Effector memory CD4-positive, alpha-beta T cell (primary cell): ENCODE data around the gene CDKL2.

Source experiments
- DNase-seq, 3 donors: peaks; one replicate each; pipeline ENCODE4 v3.0.0-alpha.2; 2020
- H3K27ac ChIP-seq: 2 replicates; pipeline ENCODE4 v1.7.0; 2013; ENCODE audit warnings: mild to moderate bottlenecking, low read length, moderate library complexity; ENCODE audit not compliant: insufficient read depth, poor library complexity, severe bottlenecking
- H3K27me3 ChIP-seq: replicated peaks from 2 replicates; pipeline ENCODE4 v1.7.0; 2013; ENCODE audit warnings: mild to moderate bottlenecking, low read length; ENCODE audit not compliant: insufficient read depth, control insufficient read depth, poor library complexity, severe bottlenecking
- H3K36me3 ChIP-seq: 2 replicates; pipeline ENCODE4 v1.7.0; 2013; ENCODE audit warnings: mild to moderate bottlenecking, low read length, moderate library complexity; ENCODE audit not compliant: control insufficient read depth, insufficient read depth
- H3K4me1 ChIP-seq: 2 replicates; pipeline ENCODE4 v1.7.0; 2013; ENCODE audit warnings: low read length, mild to moderate bottlenecking; ENCODE audit not compliant: control insufficient read depth, insufficient read depth, poor library complexity, severe bottlenecking
- H3K4me3 ChIP-seq: 2 replicates; pipeline ENCODE4 v1.7.0; 2013; ENCODE audit warnings: low read length, low read depth, mild to moderate bottlenecking; ENCODE audit not compliant: insufficient read depth, poor library complexity, severe bottlenecking
- H3K9me3 ChIP-seq: 2 replicates; pipeline ENCODE4 v1.7.0; 2013; ENCODE audit warnings: mild to moderate bottlenecking, low read length, moderate library complexity; ENCODE audit not compliant: control insufficient read depth

The CDKL2 gene

GRCh38 chr4:75644095-75644494 is 13.8 kb upstream of the CDKL2 start:
- Histone ChIP-seq H3K36me3 (peaks cover 53% of the 10 kb centered on the region), H3K9me3 (no peaks in the 10 kb centered on the region), H3K27ac (no peak overlapping the region), H3K4me3 (no peak overlapping the region), H3K27me3 (no peaks in the 10 kb centered on the region), H3K4me1 (no peaks in the 10 kb centered on the region)
- no peak for DNase-seq

- no peak overlapping the region for H3K27ac ChIP-seq
- no peak overlapping the region for H3K4me3 ChIP-seq
- no peaks in the 10 kb centered on the region for H3K27me3 ChIP-seq
- no peaks in the 10 kb centered on the region for H3K9me3 ChIP-seq
- no peaks in the 10 kb centered on the region for H3K4me1 ChIP-seq
- H3K36me3 ChIP-seq, result peaks cover 48% of the 10 kb centered on the region
- DNase-seq, result no peak
These were observed 13.3 kb upstream of the CDKL2 start for GRCh38 chr4:75643651-75644050.

GRCh38 chr4:75639124-75639695 is 8.9 kb upstream of the CDKL2 start:
- no peaks in the 10 kb centered on the region for H3K9me3 ChIP-seq
- H3K27ac ChIP-seq, result no peak overlapping the region
- H3K36me3 ChIP-seq, result peaks cover 5% of the 10 kb centered on the region
- no peak for DNase-seq
- no peaks in the 10 kb centered on the region for H3K27me3 ChIP-seq
- H3K4me1 ChIP-seq, result no peaks in the 10 kb centered on the region
- H3K4me3 ChIP-seq, result no peak overlapping the region

- no peaks in the 10 kb centered on the region for H3K27me3 ChIP-seq
- no peak overlapping the region for H3K4me3 ChIP-seq
- DNase-seq, result no peak
- no peak overlapping the region for H3K27ac ChIP-seq
- H3K4me1 ChIP-seq, result no peaks in the 10 kb centered on the region
- H3K9me3 ChIP-seq, result no peaks in the 10 kb centered on the region
- peaks cover 4% of the 10 kb centered on the region for H3K36me3 ChIP-seq
These were observed 7.5 kb upstream of the CDKL2 start for GRCh38 chr4:75637827-75638226.

- Histone ChIP-seq H3K4me1 (no peaks in the 10 kb centered on the region), H3K27me3 (no peaks in the 10 kb centered on the region), H3K9me3 (no peaks in the 10 kb centered on the region), H3K4me3 (no peak overlapping the region), H3K27ac (no peak overlapping the region), H3K36me3 (no peaks in the 10 kb centered on the region)
- DNase-seq, result no peak
These were observed 6.8 kb upstream of the CDKL2 start for GRCh38 chr4:75637176-75637575.

GRCh38 chr4:75634951-75635350 is 4.6 kb upstream of the CDKL2 start:
- H3K27me3 ChIP-seq, result no peaks in the 10 kb centered on the region
- DNase-seq, result no peak
- H3K4me1 ChIP-seq, result peaks cover 2% of the 10 kb centered on the region
- H3K4me3 ChIP-seq, result no peak overlapping the region
- no peaks in the 10 kb centered on the region for H3K36me3 ChIP-seq
- no peak overlapping the region for H3K27ac ChIP-seq
- no peaks in the 10 kb centered on the region for H3K9me3 ChIP-seq

GRCh38 chr4:75634281-75634680 is 4.0 kb upstream of the CDKL2 start:
- peaks cover 4% of the 10 kb centered on the region for H3K4me1 ChIP-seq
- H3K36me3 ChIP-seq, result no peaks in the 10 kb centered on the region
- H3K27me3 ChIP-seq, result no peaks in the 10 kb centered on the region
- H3K4me3 ChIP-seq, result no peak overlapping the region
- no peak for DNase-seq
- H3K27ac ChIP-seq, result no peak overlapping the region
- H3K9me3 ChIP-seq, result no peaks in the 10 kb centered on the region

DNA sequence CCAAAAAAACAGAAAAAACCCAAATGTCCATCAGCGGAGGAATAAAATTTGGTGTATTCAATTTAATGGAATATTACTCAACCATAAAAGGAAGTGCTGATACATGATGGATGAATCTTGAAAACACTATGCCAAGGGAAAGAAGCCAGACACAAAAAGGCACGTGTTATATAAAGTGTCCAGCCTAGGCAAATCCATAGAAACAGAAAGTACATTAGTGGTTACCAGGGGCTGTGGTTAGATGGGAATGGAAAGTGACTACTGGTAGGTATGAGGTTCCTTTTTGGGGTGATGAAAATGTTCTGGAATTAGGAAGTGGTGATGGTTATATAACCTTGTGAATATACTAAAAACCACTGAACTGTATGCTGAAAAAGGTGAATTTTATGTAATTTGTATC is 3.5 kb upstream of the CDKL2 start:
- DNase-seq, result no peak
- peaks cover 4% of the 10 kb centered on the region for H3K4me1 ChIP-seq
- H3K27ac ChIP-seq, result no peak overlapping the region
- no peaks in the 10 kb centered on the region for H3K27me3 ChIP-seq
- no peak overlapping the region for H3K4me3 ChIP-seq
- no peaks in the 10 kb centered on the region for H3K9me3 ChIP-seq
- H3K36me3 ChIP-seq, result no peaks in the 10 kb centered on the region

- H3K4me1 ChIP-seq, result peaks cover 4% of the 10 kb centered on the region
- no peaks in the 10 kb centered on the region for H3K9me3 ChIP-seq
- DNase-seq, result no peak
- no peaks in the 10 kb centered on the region for H3K36me3 ChIP-seq
- peak overlapping the region; percentile 63 for H3K4me3 ChIP-seq
- H3K27me3 ChIP-seq, result no peaks in the 10 kb centered on the region
- H3K27ac ChIP-seq, result peak overlapping the region; percentile 47
These were observed 605 bp upstream of the CDKL2 start for GRCh38 chr4:75630937-75631329.

DNA sequence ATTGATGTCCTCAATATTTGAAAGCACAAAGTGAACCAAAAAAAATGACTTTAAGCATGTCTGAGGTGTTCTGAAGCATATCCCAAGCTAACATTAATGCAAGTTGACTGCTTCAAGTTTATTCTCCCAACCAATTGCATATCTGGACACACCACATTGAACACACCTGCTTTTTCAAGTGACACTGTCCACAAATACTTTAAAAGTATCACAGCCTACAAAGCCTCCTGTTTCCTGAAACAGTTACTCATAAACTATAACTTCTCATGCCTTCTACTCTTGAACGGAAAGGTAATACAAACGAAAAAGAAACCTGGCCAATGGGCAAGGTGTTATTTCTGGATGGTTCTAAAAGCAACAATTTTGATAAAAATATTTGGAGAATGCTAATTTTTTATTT is 1.1 kb downstream of the CDKL2 start:
- H3K27me3 ChIP-seq, result no peaks in the 10 kb centered on the region
- no peak overlapping the region for H3K4me3 ChIP-seq
- no peak overlapping the region for H3K27ac ChIP-seq
- no peaks in the 10 kb centered on the region for H3K9me3 ChIP-seq
- DNase-seq, result no peak
- peaks cover 4% of the 10 kb centered on the region for H3K4me1 ChIP-seq
- H3K36me3 ChIP-seq, result no peaks in the 10 kb centered on the region
